Epithelial cell of proximal tubule (primary cell): Measurements from ENCODE around the gene CLC. TPM values are rescaled to one million over a fixed set of nuclear protein-coding genes. Genes with fewer than 3 reads are reported as not detected.
"Not testable (repeated sequence)": the region's sequence is repeated elsewhere in the genome, so short reads cannot be mapped to it uniquely, and the experiment has no call there.

Source experiments
- DNase-seq: peaks from one replicate; pipeline ENCODE4 v3.0.0-alpha.2; 2011; ENCODE audit warnings: low read depth
- H3K4me3 ChIP-seq: 2 replicates; pipeline ENCODE4 v1.5.1; 2011; ENCODE audit warnings: low read depth, mild to moderate bottlenecking, low read length
- CTCF ChIP-seq: conservative IDR thresholded peaks from 2 replicates; pipeline ENCODE4 v1.5.1; 2012; ENCODE audit warnings: low read depth, mild to moderate bottlenecking, low read length
- total RNA-seq: library from RNA; depleted of rRNA; stranded (reverse); fragments of >200 nt; gene quantifications from 2 replicates; pipeline ENCODE4 v1.2.3, GENCODE V29; 2015

CLC gene
- total RNA-seq, 1 donor from 2014 or later, result not detected

DNA sequence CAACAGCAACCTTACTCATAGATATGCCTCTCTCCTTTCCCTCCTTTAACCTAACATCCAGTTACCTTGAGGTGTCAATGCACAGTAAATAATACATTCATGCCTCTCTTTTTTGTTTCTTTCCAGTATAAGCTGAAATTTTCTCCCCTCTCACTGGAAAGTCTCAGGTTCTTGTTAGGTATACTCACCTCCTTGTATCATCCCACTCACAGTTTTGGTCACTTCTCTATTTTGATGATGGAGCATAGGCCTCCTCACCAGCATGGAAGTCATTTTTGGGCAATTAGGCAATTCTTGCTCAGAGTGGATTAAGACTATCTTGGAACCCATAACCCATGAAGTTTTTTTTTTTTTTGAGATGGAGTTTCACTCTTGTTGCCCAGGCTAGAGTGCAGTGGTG lies 39.3 kb downstream of the CLC start:
- no peak overlapping the region for H3K4me3 ChIP-seq
- no peak for TF ChIP-seq CTCF
- no peak for DNase-seq

DNA sequence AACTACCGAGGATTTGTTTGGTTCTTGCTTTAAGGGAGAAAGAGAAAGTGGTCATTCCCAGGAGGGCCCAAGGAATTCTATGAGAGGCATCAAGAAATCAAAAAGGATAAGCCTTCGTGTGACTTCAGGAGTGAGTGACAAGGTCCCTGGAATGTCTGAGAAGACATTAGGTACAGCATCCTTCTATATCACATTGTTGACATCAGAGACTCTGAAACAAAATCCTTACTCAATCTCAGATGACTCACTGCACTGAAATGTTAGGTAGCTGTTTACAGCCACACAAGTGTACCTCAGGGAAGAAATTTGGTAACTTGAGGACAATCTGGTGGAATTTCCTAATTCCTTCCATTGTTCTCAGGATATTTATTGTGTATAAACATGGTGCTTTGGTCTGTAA lies 41.4 kb downstream of the CLC start:
- no peak for DNase-seq
- no peak overlapping the region for H3K4me3 ChIP-seq

GRCh38 chr19:39695759-39696158 lies 42.1 kb downstream of the CLC start:
- DNase-seq, result no peak
- no peak overlapping the region for H3K4me3 ChIP-seq
- no peak for TF ChIP-seq CTCF

More for the DNA sequence above, 41.4 kb downstream of the CLC start:
- no peak for TF ChIP-seq CTCF

GRCh38 chr19:39692822-39693221 lies 45.0 kb downstream of the CLC start:
- TF ChIP-seq CTCF, result no peak
- no peak for DNase-seq
- no peak overlapping the region for H3K4me3 ChIP-seq

DNA sequence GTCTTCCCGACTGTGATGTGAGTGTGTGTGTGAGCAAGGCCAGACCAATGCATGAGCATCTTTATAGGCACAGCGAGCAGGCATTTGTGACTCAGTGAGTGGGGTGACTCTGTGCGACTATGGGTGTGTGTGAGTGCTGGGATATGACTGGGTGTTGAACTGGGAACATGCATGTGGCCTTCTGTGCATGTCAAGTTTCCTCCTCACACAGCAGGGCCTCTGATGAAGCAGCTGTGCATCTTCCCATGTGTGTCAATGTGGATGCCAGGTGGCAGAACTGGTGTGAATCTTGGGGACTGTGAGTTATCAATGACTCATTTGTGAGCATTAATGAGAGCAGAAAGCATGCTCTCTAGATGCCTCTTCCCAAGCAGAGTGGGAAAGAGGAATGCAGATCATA lies 45.7 kb downstream of the CLC start:
- no peak for TF ChIP-seq CTCF
- no peak for DNase-seq
- no peak overlapping the region for H3K4me3 ChIP-seq

GRCh38 chr19:39688637-39689036 lies 49.2 kb downstream of the CLC start:
- not testable (repeated sequence) for DNase-seq, H3K4me3 ChIP-seq

DNA sequence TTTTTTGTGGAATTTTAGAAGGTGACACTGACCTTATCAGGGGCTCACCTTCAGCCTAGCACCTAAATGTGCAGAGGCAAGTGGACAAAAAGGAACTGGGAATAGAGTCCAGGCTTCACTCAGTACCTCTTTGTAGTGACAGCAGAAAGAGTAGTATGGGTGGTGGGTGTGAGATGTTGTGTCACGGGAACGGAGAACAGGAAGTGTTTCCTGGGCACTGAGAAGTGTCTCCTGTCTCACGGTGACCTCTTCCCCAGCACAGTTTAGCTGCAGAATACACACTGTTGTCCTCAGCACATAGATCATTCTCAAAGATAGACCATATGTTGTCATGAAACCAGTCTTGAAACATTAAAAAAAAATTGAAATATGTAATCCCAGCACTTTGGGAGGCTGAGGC lies 51.1 kb downstream of the CLC start:
- DNase-seq, result no peak
- no peak for TF ChIP-seq CTCF
- no peak overlapping the region for H3K4me3 ChIP-seq

DNA sequence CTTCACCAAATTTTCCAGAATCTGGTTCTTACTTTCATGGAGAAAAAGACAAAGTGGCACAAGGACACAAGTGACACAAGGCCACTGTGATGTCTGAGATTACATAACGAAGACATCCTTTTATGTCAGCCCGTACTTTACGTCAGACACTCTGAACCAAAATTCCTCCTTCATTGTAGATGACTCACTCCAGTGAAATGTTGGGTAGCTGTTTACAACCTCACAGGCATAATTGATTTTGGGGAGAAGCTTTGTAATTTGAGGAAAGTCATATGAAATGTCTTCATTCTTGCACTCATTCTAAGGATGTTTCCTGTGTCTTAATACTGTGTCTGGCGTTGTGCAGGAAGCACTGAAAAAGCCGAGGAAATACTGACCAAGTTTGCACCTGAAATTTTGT lies 53.6 kb downstream of the CLC start:
- DNase-seq, result no peak
- TF ChIP-seq CTCF, result no peak
- no peak overlapping the region for H3K4me3 ChIP-seq
